MM.1S (cell line): ENCODE data around the gene KRT35.

Experiments used
- CTCF ChIP-seq: fragments of 300-600 bp; sonication (generic); IDR thresholded peaks from 2 replicates; pipeline ENCODE4 v1.5.1; 2016; ENCODE audit warnings: antibody characterized with exemption, low read length, mixed read lengths
- EZH2 ChIP-seq: fragments of 300-600 bp; sonication (generic); optimal IDR thresholded peaks from 2 replicates; pipeline ENCODE3; 2017; ENCODE audit warnings: low read depth, mild to moderate bottlenecking, antibody characterized with exemption, low read length, mixed read lengths
- EZH2phosphoT487 ChIP-seq: fragments of 300-600 bp; sonication (generic); IDR thresholded peaks from 2 replicates; pipeline ENCODE4 v1.6.1; 2018; ENCODE audit warnings: antibody characterized with exemption, low read length

GRCh38 chr17:41505007-41505808, 24.3 kb upstream of the KRT35 start, which contains the start of gene KRT13:
- no peak for TF ChIP-seq CTCF
- no peak for TF ChIP-seq EZH2
- TF ChIP-seq EZH2phosphoT487: no peak
